ENCODE data around the gene RPRD2.
A peak's percentile ranks its signal among the peaks of the same experiment; 100 is the strongest.

Gene RPRD2

GRCh38 chr1:150516050-150516591 lies 152.2 kb downstream of the RPRD2 start:
- peak; percentile 55 for DNase-seq

DNA sequence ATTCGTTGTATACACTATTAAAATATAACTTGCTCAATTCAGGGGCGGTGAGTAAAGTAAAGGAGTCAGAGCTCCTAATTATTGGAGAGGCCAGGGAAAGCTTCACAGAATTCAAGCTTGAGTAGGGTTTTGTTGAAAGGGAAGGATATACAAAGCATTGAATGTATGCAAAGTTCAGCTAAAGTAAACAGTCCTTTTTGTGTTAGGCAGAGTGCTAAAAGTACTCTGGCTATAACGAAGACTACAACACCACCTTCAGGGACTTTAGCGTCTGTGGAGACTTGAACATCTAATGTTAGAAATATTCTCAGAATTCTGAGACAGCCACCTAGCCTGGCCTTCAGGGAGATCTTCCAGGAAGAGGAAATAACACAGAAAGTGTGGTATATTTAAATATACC lies 152.7 kb downstream of the RPRD2 start:
- DNase-seq = no peak

- no peak for DNase-seq
Measured at GRCh38 chr1:150521196-150521968, 157.4 kb downstream of the RPRD2 start.

- DNase-seq = no peak
Measured at GRCh38 chr1:150525348-150525747, 161.4 kb downstream of the RPRD2 start.

Measured in eye (tissue), 1 donor.